Loucy (cell line): ENCODE measurements around the gene PACRG.

Experiments used
- H2AFZ ChIP-seq: fragments of 200-600 bp; sonication (generic); 2 replicates; pipeline ENCODE4 v1.6.0; 2016; ENCODE audit warnings: antibody characterized with exemption, mild to moderate bottlenecking, low read length, moderate library complexity
- H3F3A ChIP-seq: fragments of 200-600 bp; 2 replicates; pipeline ENCODE4 v1.6.0; 2016; ENCODE audit warnings: antibody characterized with exemption, low read depth, mild to moderate bottlenecking
- H3K27me3 ChIP-seq: fragments of 200-600 bp; sonication (generic); 2 replicates; pipeline ENCODE4 v1.6.1; 2014; ENCODE audit warnings: low read length, mild to moderate bottlenecking; ENCODE audit not compliant: insufficient read depth, poor library complexity, severe bottlenecking
- H3K36me3 ChIP-seq: fragments of 200-600 bp; sonication (generic); 2 replicates; pipeline ENCODE4 v1.6.1; 2016; ENCODE audit warnings: low read length; ENCODE audit not compliant: insufficient read depth
- H3K4me1 ChIP-seq: fragments of 200-600 bp; sonication (generic); 2 replicates; pipeline ENCODE4 v1.5.1; 2014; ENCODE audit warnings: low read length, mild to moderate bottlenecking; ENCODE audit not compliant: insufficient read depth, poor library complexity, severe bottlenecking
- H3K4me2 ChIP-seq: fragments of 200-600 bp; sonication (generic); 2 replicates; pipeline ENCODE4 v1.6.0; 2014; ENCODE audit warnings: antibody characterized with exemption, low read length, low read depth, mild to moderate bottlenecking; ENCODE audit not compliant: poor library complexity, severe bottlenecking
- H3K4me3 ChIP-seq: fragments of 200-600 bp; sonication (generic); 2 replicates; pipeline ENCODE4 v1.5.1; 2014; ENCODE audit warnings: low read length, mild to moderate bottlenecking, mixed read lengths; ENCODE audit not compliant: poor library complexity, severe bottlenecking
- H3K79me2 ChIP-seq: fragments of 200-600 bp; sonication (generic); 2 replicates; pipeline ENCODE4 v1.6.1; 2014; ENCODE audit warnings: low read length; ENCODE audit not compliant: insufficient read depth
- H3K9ac ChIP-seq: fragments of 200-600 bp; sonication (generic); 2 replicates; pipeline ENCODE4 v1.6.0; 2014; ENCODE audit warnings: mild to moderate bottlenecking, low read depth, low read length, moderate library complexity; ENCODE audit not compliant: poor library complexity, severe bottlenecking
- H3K9me2 ChIP-seq: fragments of 200-600 bp; sonication (generic); replicated peaks from 2 replicates; pipeline ENCODE4 v1.6.1; 2016; ENCODE audit warnings: low read depth, low read length, mixed read lengths
- H3K9me3 ChIP-seq: fragments of 200-600 bp; sonication (generic); 2 replicates; pipeline ENCODE4 v1.6.1; 2014; ENCODE audit warnings: mild to moderate bottlenecking, antibody characterized with exemption, low read length, low read depth; ENCODE audit not compliant: insufficient read depth
- H4K20me1 ChIP-seq: fragments of 200-600 bp; sonication (generic); 2 replicates; pipeline ENCODE4 v1.6.0; 2014; ENCODE audit warnings: antibody characterized with exemption, low read length, mild to moderate bottlenecking; ENCODE audit not compliant: insufficient read depth, poor library complexity, severe bottlenecking
- EZH2phosphoT487 ChIP-seq: fragments of 200-600 bp; IDR thresholded peaks from 2 replicates; pipeline ENCODE4 v1.6.1; 2018; ENCODE audit warnings: antibody characterized with exemption, mild to moderate bottlenecking, moderate library complexity, borderline replicate concordance
- TF ChIP-seq, protein P1 (sequence below): fragments of 200-600 bp; sonication (generic); conservative IDR thresholded peaks from 2 replicates; pipeline ENCODE4 v1.5.1; 2014; ENCODE audit warnings: mild to moderate bottlenecking, antibody characterized with exemption, low read length

PACRG gene

GRCh38 chr6:162712694-162713093, 15.1 kb upstream of the PACRG start:
- Histone ChIP-seq H3K4me2 (no peak overlapping the region), H3K27me3 (no peaks in the 10 kb centered on the region), H3K4me1 (no peaks in the 10 kb centered on the region), H3K79me2 (no peaks in the 10 kb centered on the region), H3K9ac (no peak overlapping the region), H3K4me3 (no peak overlapping the region), H3K9me2 (no peaks in the 10 kb centered on the region), H3F3A (no peaks in the 10 kb centered on the region), H2AFZ (no peak overlapping the region), H3K36me3 (no peaks in the 10 kb centered on the region), H3K9me3 (0 out of 2 replicates have a peak, but pooled peaks cover 6% of the 10 kb centered on the region), H4K20me1 (no peaks in the 10 kb centered on the region)
- TF ChIP-seq EZH2phosphoT487 = no peak
- TF ChIP-seq, protein P1, sequence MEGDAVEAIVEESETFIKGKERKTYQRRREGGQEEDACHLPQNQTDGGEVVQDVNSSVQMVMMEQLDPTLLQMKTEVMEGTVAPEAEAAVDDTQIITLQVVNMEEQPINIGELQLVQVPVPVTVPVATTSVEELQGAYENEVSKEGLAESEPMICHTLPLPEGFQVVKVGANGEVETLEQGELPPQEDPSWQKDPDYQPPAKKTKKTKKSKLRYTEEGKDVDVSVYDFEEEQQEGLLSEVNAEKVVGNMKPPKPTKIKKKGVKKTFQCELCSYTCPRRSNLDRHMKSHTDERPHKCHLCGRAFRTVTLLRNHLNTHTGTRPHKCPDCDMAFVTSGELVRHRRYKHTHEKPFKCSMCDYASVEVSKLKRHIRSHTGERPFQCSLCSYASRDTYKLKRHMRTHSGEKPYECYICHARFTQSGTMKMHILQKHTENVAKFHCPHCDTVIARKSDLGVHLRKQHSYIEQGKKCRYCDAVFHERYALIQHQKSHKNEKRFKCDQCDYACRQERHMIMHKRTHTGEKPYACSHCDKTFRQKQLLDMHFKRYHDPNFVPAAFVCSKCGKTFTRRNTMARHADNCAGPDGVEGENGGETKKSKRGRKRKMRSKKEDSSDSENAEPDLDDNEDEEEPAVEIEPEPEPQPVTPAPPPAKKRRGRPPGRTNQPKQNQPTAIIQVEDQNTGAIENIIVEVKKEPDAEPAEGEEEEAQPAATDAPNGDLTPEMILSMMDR = no peak

- Histone ChIP-seq H3K27me3 (no peaks in the 10 kb centered on the region), H3F3A (no peaks in the 10 kb centered on the region), H3K9me2 (no peaks in the 10 kb centered on the region), H3K9ac (no peak overlapping the region), H2AFZ (no peak overlapping the region), H3K36me3 (no peaks in the 10 kb centered on the region), H4K20me1 (no peaks in the 10 kb centered on the region), H3K4me2 (no peak overlapping the region), H3K9me3 (0 out of 2 replicates have a peak, but pooled peaks cover 6% of the 10 kb centered on the region), H3K79me2 (no peaks in the 10 kb centered on the region), H3K4me1 (no peaks in the 10 kb centered on the region), H3K4me3 (no peak overlapping the region)
- no peak for TF ChIP-seq EZH2phosphoT487
- TF ChIP-seq, protein P1 = no peak
Observed at GRCh38 chr6:162713974-162714780, 13.6 kb upstream of the PACRG start.

- Histone ChIP-seq H3K9ac (no peak overlapping the region), H3K36me3 (no peaks in the 10 kb centered on the region), H2AFZ (no peak overlapping the region), H3K27me3 (no peaks in the 10 kb centered on the region), H3K9me3 (0 out of 2 replicates have a peak, but pooled peaks cover 6% of the 10 kb centered on the region), H3K4me2 (no peak overlapping the region), H3K4me3 (no peak overlapping the region), H3F3A (no peaks in the 10 kb centered on the region), H3K9me2 (no peaks in the 10 kb centered on the region), H3K4me1 (no peaks in the 10 kb centered on the region), H4K20me1 (no peaks in the 10 kb centered on the region), H3K79me2 (no peaks in the 10 kb centered on the region)
- TF ChIP-seq, protein P1 = no peak
- no peak for TF ChIP-seq EZH2phosphoT487
Observed at GRCh38 chr6:162715601-162716000, 12.2 kb upstream of the PACRG start.
